ENCODE data around the gene TSPAN9.

TSPAN9 gene

GRCh38 chr12:3192221-3192620 is 115.0 kb downstream of the TSPAN9 start:
- no peak for DNase-seq

DNA sequence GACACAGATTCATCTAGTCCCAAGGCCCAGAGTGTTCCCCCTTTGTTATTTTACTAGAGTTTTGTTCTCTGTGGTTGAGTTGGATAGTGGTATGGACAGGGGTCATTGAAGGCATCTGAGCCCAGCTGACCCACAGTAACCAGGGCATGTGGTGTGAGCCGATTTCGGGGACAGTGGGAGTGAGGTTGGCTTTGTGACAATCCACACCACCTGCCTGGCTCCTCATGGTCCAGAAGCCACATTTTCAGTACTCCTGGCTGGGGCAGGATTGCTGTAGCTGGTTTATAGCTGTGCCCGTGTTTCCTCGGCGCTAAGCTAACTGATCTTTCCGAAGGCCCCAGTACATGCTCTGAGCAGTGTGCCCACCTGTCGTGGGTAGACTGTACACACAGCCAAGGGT is 116.0 kb downstream of the TSPAN9 start:
- no peak for DNase-seq

DNA sequence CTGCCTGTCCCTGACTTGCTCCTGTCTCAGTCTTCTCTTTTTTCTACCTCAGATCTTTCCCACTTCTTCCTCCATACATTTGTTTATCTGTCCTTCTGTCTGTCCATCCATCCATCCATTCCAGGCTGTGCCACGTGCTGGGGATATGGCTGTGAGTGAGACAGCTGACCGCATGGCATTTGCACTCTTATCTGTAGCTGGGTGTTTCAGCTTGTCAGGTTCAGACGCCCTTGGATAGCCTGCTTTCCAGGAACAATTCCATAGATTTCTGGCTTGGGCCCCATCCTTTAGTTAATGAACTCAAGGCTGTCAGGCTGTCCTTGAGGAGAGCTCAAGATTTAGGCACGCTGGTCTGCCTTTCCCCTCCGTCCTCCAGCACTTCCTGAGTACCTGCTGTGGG is 116.6 kb downstream of the TSPAN9 start:
- DNase-seq, result no peak

- DNase-seq, result no peak
Measured at GRCh38 chr12:3195337-3195736, 118.2 kb downstream of the TSPAN9 start.

- DNase-seq, result no peak
Measured at GRCh38 chr12:3195859-3196483, 118.8 kb downstream of the TSPAN9 start.

GRCh38 chr12:3196488-3196887 is 119.3 kb downstream of the TSPAN9 start:
- no peak for DNase-seq

- no peak for DNase-seq
Measured at GRCh38 chr12:3197131-3197818, 120.1 kb downstream of the TSPAN9 start.

DNA sequence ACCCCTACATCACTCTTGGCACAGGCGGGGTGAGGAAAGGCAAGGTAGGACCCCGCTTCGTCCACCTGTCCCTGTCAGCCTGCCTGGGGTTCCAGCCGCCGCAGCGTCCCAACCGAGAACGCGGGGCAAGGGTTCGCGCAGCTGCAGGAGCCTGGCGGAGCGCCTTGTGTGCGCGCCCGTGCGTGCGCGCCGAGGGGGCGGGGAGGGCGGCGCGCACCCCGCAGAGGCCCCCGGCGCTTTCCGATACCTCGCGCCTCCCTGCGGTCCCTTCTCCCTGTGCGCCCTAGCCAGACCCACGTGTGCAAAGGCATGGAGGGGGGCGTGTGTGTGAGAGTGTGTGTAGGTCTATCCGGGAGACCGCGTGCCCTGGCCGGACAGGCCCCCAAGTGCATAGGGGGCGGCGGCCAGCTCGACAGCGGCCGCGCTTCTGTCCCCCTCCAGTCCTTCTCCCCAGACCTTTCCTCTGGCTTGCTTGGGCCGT is 122.4 kb downstream of the TSPAN9 start:
- no peak for DNase-seq

DNA sequence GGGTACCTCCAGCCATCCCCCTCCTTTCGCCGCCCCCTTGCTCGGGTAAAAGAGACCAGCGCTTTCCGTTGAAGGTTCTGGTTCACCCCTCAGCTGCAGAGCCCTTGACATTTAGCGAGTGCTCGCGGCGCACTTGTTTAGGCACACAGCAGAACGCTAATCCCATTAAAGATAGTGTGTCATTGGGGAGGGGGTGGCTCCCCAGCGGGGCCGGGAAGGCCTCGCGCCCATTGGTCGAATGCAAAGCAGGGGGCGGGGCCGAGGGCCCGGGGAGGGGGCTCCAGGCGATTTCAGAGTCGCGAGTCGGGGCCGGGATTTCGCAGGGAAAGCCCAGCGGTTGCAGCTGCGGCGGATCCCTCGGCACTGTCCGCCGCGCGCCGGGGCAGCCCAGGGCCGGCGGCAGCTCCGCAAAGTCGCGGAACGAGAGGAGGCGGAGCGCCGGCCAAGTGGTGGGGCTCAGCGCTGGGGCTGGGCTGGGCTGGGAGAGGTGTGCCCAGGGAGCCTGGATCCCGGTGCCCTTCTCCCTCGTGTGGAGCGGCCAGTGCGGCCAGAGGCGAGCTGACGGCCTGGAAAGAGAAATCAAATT is 122.9 kb downstream of the TSPAN9 start:
- no peak for DNase-seq

DNA sequence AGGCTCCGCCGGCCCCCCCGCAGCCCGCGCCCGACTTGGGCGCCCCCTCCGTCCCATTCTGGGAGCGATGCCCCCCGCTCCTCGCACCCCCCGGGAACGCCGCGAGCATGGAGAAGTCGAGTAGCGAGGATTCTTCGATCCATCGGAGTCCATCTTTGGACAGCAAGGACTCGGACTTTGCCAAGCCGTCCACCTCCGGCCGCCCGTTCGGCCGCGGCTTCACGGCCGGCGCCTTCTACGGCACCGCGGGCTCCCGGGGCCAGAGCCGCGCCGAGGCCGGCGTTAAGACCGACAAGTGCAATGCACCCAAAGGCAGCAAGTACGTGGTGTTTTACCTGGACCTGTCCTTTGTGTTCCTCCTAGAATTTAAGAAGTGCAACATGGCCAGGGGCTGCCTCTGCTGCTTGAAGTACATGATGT is 123.6 kb downstream of the TSPAN9 start:
- no peak for DNase-seq

DNA sequence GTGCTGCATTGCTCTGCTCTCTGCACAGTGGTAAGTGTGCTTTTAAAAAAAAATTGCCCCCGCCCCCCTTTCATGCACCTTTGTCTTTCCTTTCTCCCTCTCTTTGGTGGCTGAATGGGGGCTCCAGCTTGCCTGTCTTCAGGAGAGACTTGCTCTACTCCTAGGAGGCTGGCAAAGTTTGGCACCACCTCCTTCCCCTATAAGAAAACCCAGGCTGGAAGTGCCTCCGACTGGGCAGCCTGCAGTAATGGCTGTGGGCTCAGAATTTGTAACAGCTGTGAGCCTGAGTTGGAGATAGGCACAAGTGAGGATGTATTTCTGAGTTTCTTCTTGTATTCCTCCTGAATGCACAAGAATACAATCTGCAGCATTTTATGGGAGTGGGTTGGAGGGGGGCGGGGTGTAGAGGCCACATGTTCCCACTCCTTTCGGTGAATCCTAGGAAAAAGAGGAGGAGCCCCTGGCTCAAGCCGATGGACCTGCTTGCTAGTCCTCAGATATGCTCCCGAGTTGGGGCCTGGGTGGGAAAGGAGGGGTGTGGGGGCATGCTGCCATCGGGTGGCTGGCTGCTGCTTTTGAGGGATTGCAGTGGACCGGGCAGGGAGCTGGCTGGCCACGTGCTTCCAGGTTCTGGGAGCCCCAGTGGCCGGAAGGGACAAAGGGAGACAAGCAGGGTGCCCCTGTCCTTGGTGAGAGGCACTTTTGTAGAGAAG is 124.3 kb downstream of the TSPAN9 start:
- no peak for DNase-seq

- no peak for DNase-seq
Measured at GRCh38 chr12:3202096-3202495, 124.9 kb downstream of the TSPAN9 start.

DNA sequence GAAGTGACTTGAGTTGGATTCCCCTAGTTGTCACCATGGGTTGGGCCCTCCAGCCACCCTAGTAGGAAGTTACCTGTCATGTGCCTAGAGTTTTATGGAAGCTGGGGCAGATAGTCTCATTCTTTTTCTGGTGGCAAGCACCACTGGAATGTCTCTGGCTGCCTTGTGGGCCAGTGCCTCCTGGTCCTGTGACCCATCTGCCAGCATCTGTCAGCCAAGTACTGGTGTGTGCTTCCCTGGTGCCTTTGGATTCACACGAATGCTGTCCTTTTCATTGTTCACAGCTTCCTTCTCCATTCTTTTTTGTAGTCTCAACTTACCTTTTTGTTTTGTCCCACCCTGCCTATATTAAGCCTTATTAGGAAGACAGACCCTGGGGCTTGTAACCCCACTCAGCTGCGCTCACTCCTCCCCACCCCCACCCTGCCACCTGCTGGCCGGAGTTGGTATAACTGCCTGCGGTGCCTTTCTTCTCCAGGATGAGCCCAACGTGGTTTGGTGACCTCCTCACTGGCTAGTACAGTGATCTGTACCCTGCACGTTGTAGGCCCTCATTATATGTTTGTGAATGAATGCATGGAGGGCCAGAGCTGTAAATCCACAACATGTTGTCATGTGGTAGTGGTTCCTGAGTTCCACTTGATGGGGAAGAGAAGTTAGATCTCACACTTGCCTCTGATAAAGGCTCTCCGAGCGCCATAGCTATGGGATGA is 125.7 kb downstream of the TSPAN9 start:
- DNase-seq, result peak in 1 of 2 donors; percentile 7

GRCh38 chr12:3203713-3204112 is 126.5 kb downstream of the TSPAN9 start:
- no peak for DNase-seq

- DNase-seq, result no peak
Measured at GRCh38 chr12:3204143-3204542, 127.0 kb downstream of the TSPAN9 start.

DNA sequence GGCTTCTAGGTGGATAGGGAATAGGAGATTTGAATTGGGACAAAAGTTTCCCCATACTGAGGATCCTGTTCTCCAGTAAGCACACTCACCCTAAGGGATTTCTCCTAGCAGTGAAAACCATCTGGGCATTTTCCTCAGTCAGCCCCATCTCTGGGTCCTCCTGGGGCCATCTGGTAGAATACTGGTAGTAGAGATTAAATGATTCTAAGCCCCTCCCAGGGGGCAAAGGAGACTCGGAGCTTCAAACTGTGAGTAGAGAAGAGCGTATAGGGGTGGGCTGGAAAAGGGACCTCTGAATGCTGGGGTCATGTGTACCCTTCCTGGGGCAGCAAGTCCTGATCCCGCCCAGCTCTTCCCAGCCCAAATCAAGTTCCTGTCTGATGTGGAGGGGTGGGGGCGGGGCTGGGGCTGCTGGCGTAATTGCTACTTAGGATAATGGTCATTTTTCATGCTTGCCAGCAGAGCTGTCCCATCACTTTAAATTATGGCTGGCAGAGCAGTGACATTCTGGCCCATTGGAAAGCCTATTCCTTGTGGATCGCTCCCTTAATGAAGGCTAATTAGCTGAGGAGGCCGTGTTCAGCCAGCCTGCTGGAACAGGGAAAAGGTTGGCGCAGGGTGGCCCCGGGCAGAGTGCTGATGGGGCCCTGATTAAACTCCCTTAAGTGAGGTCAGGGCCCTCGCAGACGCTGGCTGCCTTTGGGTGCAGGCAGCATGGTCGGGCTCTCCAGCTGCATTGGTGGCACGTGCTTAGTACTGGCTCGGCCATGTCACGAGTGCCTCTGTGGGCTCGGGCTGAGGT is 127.8 kb downstream of the TSPAN9 start:
- DNase-seq, result no peak

GRCh38 chr12:3205742-3206519 is 128.8 kb downstream of the TSPAN9 start:
- no peak for DNase-seq

- DNase-seq, result no peak
Measured at GRCh38 chr12:3206536-3207072, 129.4 kb downstream of the TSPAN9 start.

DNA sequence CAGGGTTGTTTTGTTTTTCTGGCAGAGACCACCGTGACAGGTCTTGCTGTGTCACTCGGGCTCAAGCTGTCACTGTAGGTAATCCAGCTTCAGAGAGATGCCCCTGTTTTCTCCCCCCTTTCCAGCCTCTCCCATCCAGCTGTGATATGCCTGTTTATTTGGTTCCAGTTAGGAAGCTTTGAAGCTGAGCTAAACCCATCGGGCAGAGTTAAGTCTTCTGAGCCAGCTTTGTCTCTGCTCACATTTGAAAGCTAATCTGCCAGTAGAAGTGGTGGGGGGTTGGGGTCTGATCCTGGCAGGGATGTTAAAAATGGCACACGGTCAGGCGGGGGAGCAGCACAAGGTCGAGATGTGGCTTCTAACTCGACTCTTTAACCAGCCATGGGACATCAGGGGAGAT is 130.0 kb downstream of the TSPAN9 start:
- DNase-seq, result no peak

DNA sequence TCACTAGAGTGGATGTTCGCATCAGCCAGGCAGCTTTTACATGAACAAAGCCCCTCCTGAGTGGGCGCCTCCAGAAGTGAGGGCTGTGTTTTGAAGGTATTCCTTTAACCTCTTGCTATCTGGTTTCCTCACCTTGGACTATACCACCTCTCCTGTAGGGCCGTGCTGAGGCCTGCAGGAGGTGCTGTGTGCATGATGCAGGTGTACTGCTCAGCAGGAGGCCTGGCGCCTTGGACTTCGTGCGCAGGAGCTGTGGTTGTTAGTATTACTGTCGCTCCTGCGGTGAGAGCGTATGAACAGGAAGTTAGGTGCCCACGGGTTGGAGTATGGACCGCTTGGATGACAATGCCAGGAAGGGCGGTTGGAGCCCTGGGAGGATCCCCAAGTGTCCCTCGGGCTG is 130.7 kb downstream of the TSPAN9 start:
- DNase-seq, result no peak

GRCh38 chr12:3213188-3213587 is 136.0 kb downstream of the TSPAN9 start:
- no peak for DNase-seq
